ENCODE data around the gene DENND1A.

DNA sequence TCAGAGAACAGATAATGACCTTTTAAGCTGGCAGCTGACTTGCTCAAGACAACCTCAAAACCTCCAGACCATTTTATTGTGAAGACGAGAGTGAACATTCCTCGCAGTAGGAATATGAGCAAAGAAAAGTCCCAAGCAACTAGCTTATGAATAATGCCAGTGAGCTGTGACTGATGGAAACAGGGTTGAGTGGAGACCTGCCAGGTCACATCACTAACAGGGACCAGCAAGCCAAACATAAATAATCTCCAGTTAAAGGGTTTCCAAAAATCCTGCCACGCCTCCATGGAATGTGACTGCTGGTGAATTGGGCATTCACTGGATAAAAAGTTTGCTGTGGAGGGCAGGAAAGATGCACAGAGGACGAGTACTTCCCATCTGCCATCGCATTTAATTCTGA lies 388.5 kb downstream of the DENND1A start:
- TF ChIP-seq, protein P1, sequence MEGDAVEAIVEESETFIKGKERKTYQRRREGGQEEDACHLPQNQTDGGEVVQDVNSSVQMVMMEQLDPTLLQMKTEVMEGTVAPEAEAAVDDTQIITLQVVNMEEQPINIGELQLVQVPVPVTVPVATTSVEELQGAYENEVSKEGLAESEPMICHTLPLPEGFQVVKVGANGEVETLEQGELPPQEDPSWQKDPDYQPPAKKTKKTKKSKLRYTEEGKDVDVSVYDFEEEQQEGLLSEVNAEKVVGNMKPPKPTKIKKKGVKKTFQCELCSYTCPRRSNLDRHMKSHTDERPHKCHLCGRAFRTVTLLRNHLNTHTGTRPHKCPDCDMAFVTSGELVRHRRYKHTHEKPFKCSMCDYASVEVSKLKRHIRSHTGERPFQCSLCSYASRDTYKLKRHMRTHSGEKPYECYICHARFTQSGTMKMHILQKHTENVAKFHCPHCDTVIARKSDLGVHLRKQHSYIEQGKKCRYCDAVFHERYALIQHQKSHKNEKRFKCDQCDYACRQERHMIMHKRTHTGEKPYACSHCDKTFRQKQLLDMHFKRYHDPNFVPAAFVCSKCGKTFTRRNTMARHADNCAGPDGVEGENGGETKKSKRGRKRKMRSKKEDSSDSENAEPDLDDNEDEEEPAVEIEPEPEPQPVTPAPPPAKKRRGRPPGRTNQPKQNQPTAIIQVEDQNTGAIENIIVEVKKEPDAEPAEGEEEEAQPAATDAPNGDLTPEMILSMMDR (IDR thresholded peaks at IDR 0.05), result no peak
- TF ChIP-seq POLR2A (IDR thresholded peaks at IDR 0.05) (no peak), EP300 (IDR thresholded peaks at IDR 0.05) (no peak), POLR2AphosphoS5 (IDR thresholded peaks at IDR 0.05) (no peak)
